HEK293 (cell line): ENCODE data around the gene F8A2.
"Not testable (repeated sequence)": the region's sequence is repeated elsewhere in the genome, so short reads cannot be mapped to it uniquely, and the experiment has no call there.

Source experiments
- CTCF ChIA-PET: fragments of 350-600 bp; formaldehyde crosslinking; extraction: SDS; loops from one replicate; lab custom pipeline; 2021; ENCODE audit warnings: antibody characterized with exemption; lab: Yijun Ruan, JAX
- POLR2A ChIA-PET: fragments of 300-600 bp; formaldehyde crosslinking; extraction: SDS; loops from one replicate; lab custom pipeline; 2020; ENCODE audit warnings: antibody characterized with exemption, inconsistent platforms; lab: Yijun Ruan, JAX
- H3K27ac ChIP-seq: fragments of 200-500 bp; sonication (Bioruptor generic); 2 replicates; pipeline ENCODE4 v1.5.1; 2014; ENCODE audit warnings: low read depth, low read length, control low read depth, inconsistent platforms; ENCODE audit errors: extremely low read depth
- H3K36me3 ChIP-seq, 2 experiments: fragments of 200-500 bp in 1 of 2; sonication (Bioruptor generic) in 1 of 2; 1 replicate in 1 of 2; 2 replicates in 1 of 2; pipeline ENCODE4 v1.5.1; 2014 to 2017; ENCODE audit warnings: inconsistent platforms in 2 of 2, low read length in 2 of 2; ENCODE audit not compliant: control insufficient read depth in 2 of 2, insufficient read depth in 1 of 2
- H3K4me1 ChIP-seq: fragments of 200-500 bp; sonication (Bioruptor generic); 2 replicates; pipeline ENCODE4 v1.5.1; 2014; ENCODE audit warnings: mild to moderate bottlenecking, low read length, inconsistent platforms; ENCODE audit not compliant: control insufficient read depth, insufficient read depth
- H3K4me3 ChIP-seq: 2 replicates; pipeline ENCODE4 v1.5.1; 2011; ENCODE audit warnings: low read depth, mild to moderate bottlenecking, control low read depth, low read length, moderate library complexity
- H3K9me3 ChIP-seq: fragments of 200-500 bp; sonication (Bioruptor generic); 2 replicates; pipeline ENCODE4 v1.5.1; 2014; ENCODE audit warnings: low read depth, low read length, inconsistent platforms; ENCODE audit not compliant: control insufficient read depth, insufficient read depth
- KLF10 ChIP-seq: fragments of 450-650 bp; IDR thresholded peaks from 2 replicates; pipeline ENCODE4 v1.5.1; 2018; ENCODE audit warnings: missing biosample characterization, mild to moderate bottlenecking, missing genetic modification characterization
- MEIS1 ChIP-seq: sonication (generic); formaldehyde crosslinking; IDR thresholded peaks from 2 replicates; pipeline ENCODE4 v1.8.1; 2022; ENCODE audit warnings: missing genetic modification reagents, mild to moderate bottlenecking, borderline replicate concordance
- SP3 ChIP-seq: fragments of 450-650 bp; formaldehyde crosslinking; IDR thresholded peaks from 2 replicates; pipeline ENCODE4 v1.5.1; 2016; ENCODE audit warnings: missing biosample characterization, missing genetic modification characterization
- WT1 ChIP-seq: fragments of 450-650 bp; formaldehyde crosslinking; IDR thresholded peaks from 2 replicates; pipeline ENCODE4 v1.5.1; 2016; ENCODE audit warnings: missing biosample characterization, missing genetic modification characterization
- ZNF19 ChIP-seq: fragments of 450-650 bp; formaldehyde crosslinking; IDR thresholded peaks from 2 replicates; pipeline ENCODE4; 2016; ENCODE audit warnings: missing biosample characterization, missing genetic modification characterization, low read depth
- ZNF23 ChIP-seq: fragments of 450-650 bp; formaldehyde crosslinking; IDR thresholded peaks from 2 replicates; pipeline ENCODE4 v1.5.1; 2016; ENCODE audit warnings: missing biosample characterization, missing genetic modification characterization, borderline replicate concordance
- ZNF391 ChIP-seq: fragments of 450-650 bp; formaldehyde crosslinking; IDR thresholded peaks from 2 replicates; pipeline ENCODE4 v1.5.1; 2016; ENCODE audit warnings: low read depth, missing biosample characterization, missing genetic modification characterization, borderline replicate concordance
- ZNF585B ChIP-seq: fragments of 450-650 bp; formaldehyde crosslinking; IDR thresholded peaks from 2 replicates; pipeline ENCODE4 v1.5.1; 2016; ENCODE audit warnings: missing biosample characterization, missing genetic modification characterization
- TF ChIP-seq, protein P1 (sequence below): fragments of 450-650 bp; formaldehyde crosslinking; IDR thresholded peaks from 2 replicates; pipeline ENCODE4 v1.5.1; 2016; ENCODE audit warnings: missing biosample characterization, missing genetic modification characterization
- TF ChIP-seq, protein P2 (sequence below): fragments of 450-650 bp; formaldehyde crosslinking; IDR thresholded peaks from 2 replicates; pipeline ENCODE4 v1.5.1; 2016; ENCODE audit warnings: missing biosample characterization, missing genetic modification characterization, borderline replicate concordance
- TF ChIP-seq, protein P3 (sequence below): fragments of 450-650 bp; formaldehyde crosslinking; IDR thresholded peaks from 2 replicates; pipeline ENCODE4 v1.5.1; 2016; ENCODE audit warnings: missing biosample characterization, missing genetic modification characterization

F8A2 gene

DNA sequence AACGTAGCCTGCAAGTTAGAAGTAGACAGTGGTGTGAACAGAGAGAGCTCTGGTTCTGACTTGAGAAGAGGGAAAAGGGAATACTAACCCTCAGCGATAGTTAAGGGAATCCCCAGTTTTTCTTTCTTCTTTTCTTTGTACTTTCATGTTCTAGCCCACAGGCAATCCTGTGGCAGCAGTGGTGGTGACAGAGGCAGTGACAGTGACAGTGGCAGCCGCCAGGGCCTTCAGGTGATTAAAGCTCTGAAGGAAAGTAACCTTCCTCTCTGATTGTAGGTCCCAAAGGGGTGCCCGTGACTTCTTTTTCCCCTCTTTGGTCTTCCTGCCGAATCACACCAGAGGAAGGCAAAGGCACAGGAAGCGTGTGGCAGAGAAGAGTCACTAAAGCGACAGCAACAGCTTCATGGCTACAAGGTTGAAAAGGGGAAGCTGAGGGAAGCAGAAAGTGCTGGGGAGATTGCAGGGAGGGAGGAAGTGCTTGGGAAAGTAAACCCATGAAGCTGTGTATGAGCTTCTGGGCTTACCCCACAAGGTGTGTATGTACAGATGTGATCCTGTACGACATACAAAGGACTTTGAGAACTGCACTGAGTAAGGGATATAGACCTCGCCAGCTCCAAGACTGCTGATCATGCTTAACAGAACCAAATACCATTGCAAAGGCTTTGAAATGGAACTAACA lies 8.0 kb upstream of the F8A2 start:
- H3K9me3 ChIP-seq, CTCF ChIA-PET: not testable (repeated sequence)

DNA sequence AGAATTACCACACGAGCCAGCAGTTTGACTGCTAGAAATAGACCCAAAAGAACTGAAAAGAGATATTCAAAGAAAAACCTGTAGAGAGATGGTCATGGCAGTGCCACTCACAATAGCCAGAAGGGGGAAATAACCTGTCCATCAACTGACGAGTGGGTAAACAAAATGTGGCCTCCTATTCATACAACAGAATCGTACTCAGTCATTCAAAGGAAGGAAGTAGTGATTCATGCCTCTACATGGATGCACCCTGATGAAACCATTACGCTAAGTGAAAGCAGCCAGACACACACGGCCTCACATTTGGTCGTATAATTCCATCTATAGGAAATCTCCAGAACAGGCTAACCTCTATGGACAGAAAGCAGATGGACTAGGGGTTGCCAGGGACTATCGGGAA lies 2.1 kb upstream of the F8A2 start:
- H3K4me1 ChIP-seq, CTCF ChIA-PET, H3K9me3 ChIP-seq, H3K27ac ChIP-seq, H3K36me3 ChIP-seq, POLR2A ChIA-PET, H3K4me3 ChIP-seq: not testable (repeated sequence)

More for the DNA sequence above, 8.0 kb upstream of the F8A2 start:
- H3K36me3 ChIP-seq, POLR2A ChIA-PET, H3K27ac ChIP-seq, H3K4me3 ChIP-seq, H3K4me1 ChIP-seq: not testable (repeated sequence)

DNA sequence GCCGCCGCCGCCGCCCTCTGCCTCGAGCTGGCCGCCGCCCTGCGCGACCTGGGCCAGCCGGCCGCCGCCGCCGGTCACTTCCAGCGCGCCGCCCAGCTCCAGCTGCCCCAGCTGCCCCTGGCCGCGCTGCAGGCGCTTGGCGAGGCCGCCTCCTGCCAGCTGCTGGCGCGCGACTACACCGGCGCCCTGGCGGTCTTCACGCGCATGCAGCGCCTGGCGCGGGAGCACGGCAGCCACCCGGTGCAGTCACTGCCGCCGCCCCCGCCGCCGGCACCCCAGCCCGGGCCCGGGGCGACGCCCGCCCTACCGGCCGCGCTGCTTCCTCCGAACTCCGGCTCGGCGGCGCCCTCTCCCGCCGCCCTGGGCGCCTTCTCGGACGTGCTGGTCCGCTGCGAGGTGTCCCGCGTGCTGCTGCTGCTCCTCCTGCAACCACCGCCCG lies 653 bp downstream of the F8A2 start:
- H3K27ac ChIP-seq, H3K36me3 ChIP-seq, H3K4me1 ChIP-seq, CTCF ChIA-PET, H3K4me3 ChIP-seq, H3K9me3 ChIP-seq, POLR2A ChIA-PET: not testable (repeated sequence)

DNA sequence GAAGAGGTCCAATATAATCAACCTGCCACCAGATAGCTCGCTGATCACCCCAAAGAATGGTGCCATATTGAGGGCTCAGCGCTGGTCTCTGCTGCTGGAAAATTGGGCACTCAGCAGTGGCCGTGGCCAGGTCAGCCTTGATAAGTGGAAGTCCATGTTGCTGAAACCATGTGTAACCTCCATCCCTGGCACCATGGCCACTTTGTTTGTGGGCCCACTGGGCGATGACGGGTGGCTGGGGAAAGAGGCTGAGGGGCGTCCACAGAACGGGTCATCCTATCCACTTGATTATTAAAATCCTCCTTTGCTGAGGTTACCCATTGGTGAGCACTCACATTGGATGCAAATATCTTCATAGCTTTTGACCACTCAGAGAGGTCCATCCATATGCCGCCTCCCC lies 7.7 kb downstream of the F8A2 start:
- H3K36me3 ChIP-seq: no peaks in the 10 kb centered on the region
- TF ChIP-seq WT1 (tag by site-specific recombination) (no peak), ZNF23 (no peak), MEIS1 (CRISPR knock-in tag) (no peak), SP3 (no peak), ZNF391 (no peak), KLF10 (tag by site-specific recombination) (no peak), ZNF585B (tag by site-specific recombination) (no peak), ZNF19 (no peak)
- TF ChIP-seq, protein P1, sequence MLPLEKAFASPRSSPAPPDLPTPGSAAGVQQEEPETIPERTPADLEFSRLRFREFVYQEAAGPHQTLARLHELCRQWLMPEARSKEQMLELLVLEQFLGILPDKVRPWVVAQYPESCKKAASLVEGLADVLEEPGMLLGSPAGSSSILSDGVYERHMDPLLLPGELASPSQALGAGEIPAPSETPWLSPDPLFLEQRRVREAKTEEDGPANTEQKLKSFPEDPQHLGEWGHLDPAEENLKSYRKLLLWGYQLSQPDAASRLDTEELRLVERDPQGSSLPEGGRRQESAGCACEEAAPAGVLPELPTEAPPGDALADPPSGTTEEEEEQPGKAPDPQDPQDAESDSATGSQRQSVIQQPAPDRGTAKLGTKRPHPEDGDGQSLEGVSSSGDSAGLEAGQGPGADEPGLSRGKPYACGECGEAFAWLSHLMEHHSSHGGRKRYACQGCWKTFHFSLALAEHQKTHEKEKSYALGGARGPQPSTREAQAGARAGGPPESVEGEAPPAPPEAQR (tag by site-specific recombination): no peak
- TF ChIP-seq, protein P2, sequence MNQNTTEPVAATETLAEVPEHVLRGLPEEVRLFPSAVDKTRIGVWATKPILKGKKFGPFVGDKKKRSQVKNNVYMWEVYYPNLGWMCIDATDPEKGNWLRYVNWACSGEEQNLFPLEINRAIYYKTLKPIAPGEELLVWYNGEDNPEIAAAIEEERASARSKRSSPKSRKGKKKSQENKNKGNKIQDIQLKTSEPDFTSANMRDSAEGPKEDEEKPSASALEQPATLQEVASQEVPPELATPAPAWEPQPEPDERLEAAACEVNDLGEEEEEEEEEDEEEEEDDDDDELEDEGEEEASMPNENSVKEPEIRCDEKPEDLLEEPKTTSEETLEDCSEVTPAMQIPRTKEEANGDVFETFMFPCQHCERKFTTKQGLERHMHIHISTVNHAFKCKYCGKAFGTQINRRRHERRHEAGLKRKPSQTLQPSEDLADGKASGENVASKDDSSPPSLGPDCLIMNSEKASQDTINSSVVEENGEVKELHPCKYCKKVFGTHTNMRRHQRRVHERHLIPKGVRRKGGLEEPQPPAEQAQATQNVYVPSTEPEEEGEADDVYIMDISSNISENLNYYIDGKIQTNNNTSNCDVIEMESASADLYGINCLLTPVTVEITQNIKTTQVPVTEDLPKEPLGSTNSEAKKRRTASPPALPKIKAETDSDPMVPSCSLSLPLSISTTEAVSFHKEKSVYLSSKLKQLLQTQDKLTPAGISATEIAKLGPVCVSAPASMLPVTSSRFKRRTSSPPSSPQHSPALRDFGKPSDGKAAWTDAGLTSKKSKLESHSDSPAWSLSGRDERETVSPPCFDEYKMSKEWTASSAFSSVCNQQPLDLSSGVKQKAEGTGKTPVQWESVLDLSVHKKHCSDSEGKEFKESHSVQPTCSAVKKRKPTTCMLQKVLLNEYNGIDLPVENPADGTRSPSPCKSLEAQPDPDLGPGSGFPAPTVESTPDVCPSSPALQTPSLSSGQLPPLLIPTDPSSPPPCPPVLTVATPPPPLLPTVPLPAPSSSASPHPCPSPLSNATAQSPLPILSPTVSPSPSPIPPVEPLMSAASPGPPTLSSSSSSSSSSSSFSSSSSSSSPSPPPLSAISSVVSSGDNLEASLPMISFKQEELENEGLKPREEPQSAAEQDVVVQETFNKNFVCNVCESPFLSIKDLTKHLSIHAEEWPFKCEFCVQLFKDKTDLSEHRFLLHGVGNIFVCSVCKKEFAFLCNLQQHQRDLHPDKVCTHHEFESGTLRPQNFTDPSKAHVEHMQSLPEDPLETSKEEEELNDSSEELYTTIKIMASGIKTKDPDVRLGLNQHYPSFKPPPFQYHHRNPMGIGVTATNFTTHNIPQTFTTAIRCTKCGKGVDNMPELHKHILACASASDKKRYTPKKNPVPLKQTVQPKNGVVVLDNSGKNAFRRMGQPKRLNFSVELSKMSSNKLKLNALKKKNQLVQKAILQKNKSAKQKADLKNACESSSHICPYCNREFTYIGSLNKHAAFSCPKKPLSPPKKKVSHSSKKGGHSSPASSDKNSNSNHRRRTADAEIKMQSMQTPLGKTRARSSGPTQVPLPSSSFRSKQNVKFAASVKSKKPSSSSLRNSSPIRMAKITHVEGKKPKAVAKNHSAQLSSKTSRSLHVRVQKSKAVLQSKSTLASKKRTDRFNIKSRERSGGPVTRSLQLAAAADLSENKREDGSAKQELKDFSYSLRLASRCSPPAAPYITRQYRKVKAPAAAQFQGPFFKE (tag by site-specific recombination): no peak
- TF ChIP-seq, protein P3, sequence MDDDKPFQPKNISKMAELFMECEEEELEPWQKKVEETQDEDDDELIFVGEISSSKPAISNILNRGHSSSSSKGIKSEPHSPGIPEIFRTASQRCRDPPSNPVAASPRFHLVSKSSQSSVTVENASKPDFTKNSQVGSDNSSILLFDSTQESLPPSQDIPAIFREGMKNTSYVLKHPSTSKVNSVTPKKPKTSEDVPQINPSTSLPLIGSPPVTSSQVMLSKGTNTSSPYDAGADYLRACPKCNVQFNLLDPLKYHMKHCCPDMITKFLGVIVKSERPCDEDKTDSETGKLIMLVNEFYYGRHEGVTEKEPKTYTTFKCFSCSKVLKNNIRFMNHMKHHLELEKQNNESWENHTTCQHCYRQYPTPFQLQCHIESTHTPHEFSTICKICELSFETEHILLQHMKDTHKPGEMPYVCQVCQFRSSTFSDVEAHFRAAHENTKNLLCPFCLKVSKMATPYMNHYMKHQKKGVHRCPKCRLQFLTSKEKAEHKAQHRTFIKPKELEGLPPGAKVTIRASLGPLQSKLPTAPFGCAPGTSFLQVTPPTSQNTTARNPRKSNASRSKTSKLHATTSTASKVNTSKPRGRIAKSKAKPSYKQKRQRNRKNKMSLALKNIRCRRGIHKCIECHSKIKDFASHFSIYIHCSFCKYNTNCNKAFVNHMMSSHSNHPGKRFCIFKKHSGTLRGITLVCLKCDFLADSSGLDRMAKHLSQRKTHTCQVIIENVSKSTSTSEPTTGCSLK (tag by site-specific recombination): no peak
- POLR2A ChIA-PET: no interaction called here
- H3K27ac ChIP-seq: no peak overlapping the region
- no peak overlapping the region for H3K4me3 ChIP-seq
- CTCF ChIA-PET: interaction anchor here (0.7 kb wide), 1 partner anchor 1082 kb away, joined by 3 read pairs; no protein-coding TSS in a partner anchor
- no peaks in the 10 kb centered on the region; the same call in 1 of the 2 replicates for H3K9me3 ChIP-seq
- no peaks in the 10 kb centered on the region for H3K4me1 ChIP-seq

DNA sequence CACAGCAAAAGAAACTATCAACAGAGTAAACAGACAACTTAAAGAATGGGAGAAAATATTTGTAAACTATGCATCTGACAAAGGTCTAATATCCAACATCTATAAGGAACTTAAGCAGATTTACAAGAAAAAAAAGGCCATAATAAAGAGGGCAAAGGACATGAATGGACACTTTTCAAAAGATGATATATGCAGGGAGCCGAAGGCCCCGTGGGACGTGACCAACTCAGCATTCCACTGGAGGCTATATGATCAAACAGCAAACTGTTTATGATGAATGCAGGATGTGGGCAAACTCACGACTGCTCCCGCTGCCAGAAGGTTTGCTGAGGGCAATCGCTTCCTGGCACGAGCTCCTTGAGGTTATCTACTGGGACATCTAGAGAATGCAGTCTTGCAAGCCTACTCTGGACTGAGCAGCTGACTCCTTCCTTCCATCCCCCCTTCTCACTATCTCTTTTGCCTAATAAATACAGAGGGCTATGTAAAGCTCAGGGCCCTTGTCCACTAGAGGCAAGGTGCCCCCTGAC lies 12.9 kb downstream of the F8A2 start:
- H3K27ac ChIP-seq, H3K4me3 ChIP-seq, H3K4me1 ChIP-seq, H3K36me3 ChIP-seq, H3K9me3 ChIP-seq, POLR2A ChIA-PET: not testable (repeated sequence)
- CTCF ChIA-PET: interaction anchor here (0.6 kb wide), 1 partner anchor 302 kb away, joined by 3 read pairs; no protein-coding TSS in a partner anchor
